ENCODE results near the gene DNAJC11.

GRCh38 chr1:6652986-6653385, 48.6 kb downstream of the DNAJC11 start:
- no peak for TF ChIP-seq CTCF (IDR thresholded peaks at IDR 0.05; ENCODE audit: poor library complexity)
- TF ChIP-seq EZH2phosphoT487 (IDR thresholded peaks at IDR 0.05; ENCODE audit: low read depth, severe bottlenecking, unreplicated experiment): no peak
- no peak for TF ChIP-seq EZH2 (IDR thresholded peaks at IDR 0.05; ENCODE audit: borderline replicate concordance)

Data from hepatocyte (in vitro differentiated cells).